HG03378 (cell line): ENCODE data around the gene SLC6A6.

Experiments
- ATAC-seq: cut with Tn5 transposase; IDR thresholded peaks from one replicate; pipeline ENCODE4 v1.9.1; 2021; ENCODE audit warnings: mild to moderate bottlenecking, moderate library complexity; ENCODE audit not compliant: unreplicated experiment

The SLC6A6 gene

GRCh38 chr3:14402304-14402811, at the start of gene SLC6A6:
TSS of gene SLC6A6 (plus strand) at chr3:14402606. CDS start at chr3:14443635, 41,029 bp downstream.
- ATAC-seq: peak; percentile 72

- no peak for ATAC-seq
Observed at GRCh38 chr3:14353502-14353901, 48.9 kb upstream of the SLC6A6 start.

GRCh38 chr3:14357463-14357862, 44.9 kb upstream of the SLC6A6 start:
- no peak for ATAC-seq

DNA sequence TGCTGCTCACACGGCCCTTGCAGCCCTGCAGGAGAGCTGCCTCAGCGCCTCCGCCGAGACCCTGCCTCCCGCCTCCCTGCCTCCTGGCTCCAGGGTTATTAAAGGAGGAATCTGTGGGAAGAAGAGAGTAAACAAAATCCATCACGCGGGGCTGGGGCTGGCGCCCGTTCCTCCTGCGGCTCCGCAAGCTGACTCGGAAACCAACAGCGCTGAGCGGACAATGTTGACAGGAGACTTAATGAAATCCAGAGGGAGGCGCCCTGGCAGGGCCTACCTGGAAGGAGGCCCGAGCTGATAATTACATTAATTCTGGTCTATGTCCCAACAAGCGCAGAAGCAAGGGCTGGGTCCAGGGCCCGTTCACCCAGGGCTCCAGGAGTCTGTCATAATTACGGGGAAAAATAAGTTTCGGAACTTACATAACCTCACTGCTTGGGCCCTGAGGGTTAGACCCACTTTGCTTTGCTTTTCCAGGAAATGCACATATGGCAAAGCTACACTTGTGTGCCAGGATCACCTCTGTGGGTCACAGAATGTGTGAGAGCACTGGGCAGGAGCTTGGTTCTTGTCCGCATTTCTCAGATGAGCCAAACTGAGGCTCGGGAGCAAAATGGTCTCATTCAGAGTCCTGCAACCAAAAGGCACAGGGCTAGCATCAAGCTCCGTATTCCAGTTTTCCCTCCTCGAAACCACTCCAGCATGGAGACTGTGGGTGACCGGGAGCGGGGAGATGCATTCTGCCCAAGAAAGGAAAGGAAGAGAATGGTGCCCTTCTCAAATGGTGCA, 43.8 kb upstream of the SLC6A6 start:
- no peak for ATAC-seq

GRCh38 chr3:14359348-14359747, 43.1 kb upstream of the SLC6A6 start:
- no peak for ATAC-seq

GRCh38 chr3:14360123-14360881, 42.1 kb upstream of the SLC6A6 start:
- ATAC-seq: no peak

- no peak for ATAC-seq
Observed at GRCh38 chr3:14361068-14361677, 41.2 kb upstream of the SLC6A6 start.

DNA sequence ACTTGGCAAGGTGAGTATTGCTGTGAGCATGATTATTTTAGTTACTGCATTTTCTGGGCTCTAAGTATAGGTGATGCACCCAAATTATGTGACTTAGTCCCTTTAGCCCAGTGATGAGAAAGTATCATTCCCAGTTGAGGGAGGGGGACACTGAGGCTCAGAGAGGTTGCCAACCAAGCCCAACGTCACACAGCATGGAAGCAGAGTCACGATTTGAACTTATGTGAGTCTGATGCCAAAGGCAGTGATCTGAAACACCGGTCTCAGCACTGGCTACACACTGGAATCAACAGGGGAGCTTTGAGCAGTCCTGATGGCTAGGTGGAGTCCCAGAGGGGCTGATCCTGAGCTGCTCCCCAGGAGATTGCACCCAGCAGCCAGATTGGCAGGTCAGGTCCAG, 39.5 kb upstream of the SLC6A6 start:
- ATAC-seq: no peak

GRCh38 chr3:14363379-14363778, 39.0 kb upstream of the SLC6A6 start:
- no peak for ATAC-seq

DNA sequence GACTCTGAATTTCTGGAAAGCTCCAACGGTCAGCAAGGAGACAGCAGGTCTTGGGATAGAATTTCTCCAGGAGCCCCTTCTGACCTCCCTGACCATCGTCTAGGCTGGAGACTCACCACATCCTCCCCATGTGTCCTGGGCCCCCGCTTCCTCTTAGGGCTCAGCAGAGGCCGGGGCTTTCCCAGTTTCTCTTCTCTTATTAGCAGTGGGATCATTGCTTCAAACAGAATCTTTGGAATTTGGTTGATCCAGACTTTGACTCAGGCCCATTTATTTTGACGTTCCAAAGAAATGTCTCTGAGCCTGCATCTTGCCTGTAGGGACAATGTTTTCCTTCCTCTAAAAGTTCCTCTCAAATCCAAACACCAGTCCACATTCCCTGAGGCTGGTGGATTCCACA, 38.4 kb upstream of the SLC6A6 start:
- no peak for ATAC-seq

GRCh38 chr3:14364580-14365292, 37.7 kb upstream of the SLC6A6 start:
- no peak for ATAC-seq

DNA sequence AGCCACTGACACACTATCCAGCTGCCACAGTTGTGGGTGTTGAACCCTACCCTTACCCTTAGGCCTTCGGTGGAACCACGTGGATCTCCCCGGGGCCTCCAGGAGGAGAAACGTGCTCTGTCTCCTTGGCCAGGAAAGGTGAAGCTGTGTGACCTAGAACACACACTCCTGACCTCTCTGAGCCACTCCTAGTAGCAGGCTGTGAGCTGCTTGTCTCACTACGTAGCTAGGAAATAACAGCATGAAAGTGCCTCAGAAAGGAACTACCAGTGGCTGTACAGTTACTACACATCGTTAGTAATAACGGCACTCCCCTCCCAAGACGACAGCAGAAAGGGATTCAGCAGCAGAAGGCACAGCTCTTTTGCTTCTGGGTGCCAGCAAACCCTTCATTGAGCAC, 36.2 kb upstream of the SLC6A6 start:
- ATAC-seq: no peak

- no peak for ATAC-seq
Observed at GRCh38 chr3:14366915-14367823, 35.2 kb upstream of the SLC6A6 start.

DNA sequence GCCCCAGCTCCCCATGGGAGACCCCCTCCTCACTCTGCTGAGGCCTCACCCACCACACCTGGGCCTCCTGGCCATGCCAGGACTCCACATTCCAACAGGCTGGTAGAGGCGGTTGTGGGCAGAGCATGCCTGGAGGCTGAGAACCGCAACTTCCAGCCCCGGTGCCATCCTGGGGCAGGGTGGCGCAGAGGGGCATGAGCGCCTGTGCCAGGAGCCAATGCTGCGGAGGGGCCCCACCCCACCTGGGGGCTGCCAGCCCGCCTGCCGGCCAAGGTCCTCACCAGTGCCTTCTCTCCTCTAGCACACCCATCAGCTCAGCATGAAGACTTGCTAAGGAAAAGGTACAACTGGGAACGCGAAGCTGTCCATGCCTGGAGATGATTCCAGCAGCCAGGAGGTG, 34.3 kb upstream of the SLC6A6 start:
- no peak for ATAC-seq

DNA sequence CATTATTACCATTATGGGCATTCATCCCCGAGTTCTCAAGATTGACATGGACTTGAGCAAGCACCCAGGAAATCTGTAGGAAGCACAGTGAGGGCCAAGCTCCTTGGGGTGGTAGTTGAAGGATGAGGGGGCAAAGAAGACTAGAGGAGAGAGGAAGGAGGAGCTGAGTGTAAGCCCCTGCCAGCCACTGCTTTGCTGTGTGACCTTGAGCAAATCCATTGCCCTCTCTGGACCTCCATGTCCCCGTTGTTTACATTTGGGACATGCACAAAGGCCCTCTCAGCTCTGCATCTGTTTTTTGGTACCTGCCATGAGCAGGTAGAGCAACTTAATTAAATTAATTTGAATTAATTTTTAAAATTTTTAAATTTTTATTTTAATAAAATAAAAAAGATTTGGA, 33.5 kb upstream of the SLC6A6 start:
- ATAC-seq: no peak

- ATAC-seq: no peak
Observed at GRCh38 chr3:14369675-14370669, 32.4 kb upstream of the SLC6A6 start.

DNA sequence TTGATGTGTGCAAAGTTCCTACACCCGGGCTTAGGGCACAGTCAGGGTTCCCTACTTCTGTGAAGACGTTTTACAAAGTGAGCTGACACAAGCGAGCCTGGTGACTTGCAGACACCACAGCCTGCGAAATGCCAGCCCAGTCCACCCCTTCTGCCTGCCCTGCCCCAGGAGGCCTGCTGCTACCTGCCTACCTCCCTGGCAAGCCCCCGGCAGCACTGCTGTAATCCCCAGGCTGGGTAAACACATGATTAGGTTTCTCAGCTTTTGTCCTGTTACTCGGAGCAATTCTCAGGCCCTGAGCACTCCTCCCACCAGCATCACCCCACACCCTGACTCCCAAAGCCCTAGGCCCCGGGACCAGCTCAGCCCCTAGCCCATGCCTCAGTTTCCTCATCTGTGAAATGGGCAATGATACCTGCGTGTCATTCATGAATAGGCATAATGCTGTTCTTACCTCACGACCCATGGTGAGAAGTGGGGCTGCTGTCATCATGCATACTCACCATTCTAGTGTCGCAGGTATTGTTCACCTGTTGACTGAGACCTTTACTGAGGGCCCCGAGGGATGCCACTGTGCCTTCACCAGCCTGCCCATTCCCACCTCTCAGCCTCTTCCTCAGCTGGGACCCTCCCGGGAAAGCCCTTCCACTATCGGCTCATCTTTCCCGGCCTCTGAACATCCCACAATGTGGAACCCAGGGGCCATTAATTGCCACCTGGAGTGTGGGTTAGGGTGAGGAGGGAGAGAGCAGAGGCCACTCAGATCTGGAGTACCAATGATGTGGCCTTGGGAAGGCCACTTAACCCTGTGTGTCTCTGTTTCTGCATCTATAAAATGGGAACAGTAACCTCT, 31.5 kb upstream of the SLC6A6 start:
- ATAC-seq: no peak
